Measurements from ENCODE around the gene SMAP2. TPM values are rescaled to one million over a fixed set of nuclear protein-coding genes. Genes with fewer than 3 reads are reported as not detected.
"Not testable (repeated sequence)": the region's sequence is repeated elsewhere in the genome, so short reads cannot be mapped to it uniquely, and the experiment has no call there.

SMAP2 gene
- polyA plus RNA-seq, 3 donors, result 302 to 382 (median 359) TPM

DNA sequence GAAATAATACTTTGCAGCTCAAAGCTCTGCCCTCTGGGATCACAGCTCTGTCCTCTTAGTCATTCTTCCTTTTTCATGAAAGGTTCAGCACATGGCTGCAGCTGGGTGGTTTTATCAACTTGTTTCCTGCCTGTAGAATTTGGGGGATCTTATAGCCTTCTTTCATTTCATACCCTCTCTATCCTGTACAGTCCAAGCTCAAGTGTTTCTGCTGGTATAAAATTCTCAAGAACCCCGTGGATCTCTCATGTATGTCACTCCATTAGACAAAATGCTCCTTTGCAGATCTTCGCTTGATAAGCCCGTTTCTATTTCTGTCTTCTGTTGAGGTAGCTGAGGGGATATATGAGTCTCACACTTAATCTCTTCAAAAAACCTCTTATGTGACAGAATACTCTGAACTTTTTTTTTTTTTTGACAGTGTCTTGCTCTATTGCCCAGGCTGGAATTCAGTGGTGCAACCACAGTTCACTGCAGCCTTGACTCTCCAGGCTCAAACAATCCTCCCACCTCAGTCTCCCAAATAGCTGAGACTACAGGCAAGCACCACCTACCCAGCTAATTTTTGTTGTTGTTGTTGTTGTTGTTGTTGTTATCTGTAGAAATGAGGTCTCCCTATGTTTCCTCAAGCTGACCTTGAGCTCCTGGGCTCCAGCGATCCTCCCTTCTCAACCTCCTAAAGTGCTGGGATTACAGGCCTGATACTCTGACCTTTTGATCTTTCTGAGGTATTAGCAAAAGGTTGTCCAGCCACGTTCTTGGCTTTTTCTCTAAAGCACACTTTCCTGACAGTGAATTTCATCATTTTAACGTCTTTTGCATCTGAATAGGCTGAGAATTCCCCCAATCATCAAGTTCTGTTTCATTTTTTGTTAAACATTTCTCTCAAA lies 31.8 kb upstream of the SMAP2 start:
- Histone ChIP-seq H3K9me3 (replicated peaks in 1 of 2; ENCODE audit: control insufficient read depth in 1 of 2, insufficient read depth in 1 of 2, low read length in 2 of 2) (peaks cover 0 to 5% of the 10 kb centered on the region in 2 donors), H4K20me1 (ENCODE audit: insufficient read depth, low read length) (no peaks in the 10 kb centered on the region), H3K4me2 (replicated peaks; ENCODE audit: extremely low read depth, low read length, poor library complexity, severe bottlenecking) (peak overlapping the region; percentile 45), H3K27ac (ENCODE audit: low read depth in 1 of 2, low read length in 2 of 2) (peak overlapping the region; percentile 80 to 93), H2AFZ (ENCODE audit: insufficient read depth, low read depth, low read length, poor library complexity, severe bottlenecking) (no peak overlapping the region), H3K4me1 (ENCODE audit: control insufficient read depth in 1 of 2, insufficient read depth in 2 of 2, low read length in 2 of 2) (peaks cover 73 to 78% of the 10 kb centered on the region in 2 donors), H3K27me3 (ENCODE audit: control insufficient read depth in 2 of 2, insufficient read depth in 2 of 2, low read length in 2 of 2) (no peaks in the 10 kb centered on the region), H3K9ac (ENCODE audit: insufficient read depth, low read length, poor library complexity, severe bottlenecking) (peak overlapping the region; percentile 33), H3K79me2 (ENCODE audit: insufficient read depth, low read length) (peaks cover 23% of the 10 kb centered on the region), H3K36me3 (replicated peaks in 1 of 2; ENCODE audit: control insufficient read depth in 1 of 2, insufficient read depth in 2 of 2, low read length in 2 of 2) (no peaks in the 10 kb centered on the region), H3K4me3 (replicated peaks in 1 of 3; ENCODE audit: low read depth in 2 of 3, low read length in 3 of 3) (peak overlapping the region in 1 of 3 experiments; percentile 75)
- Mint-ChIP-seq H3K36me3 (peaks cover 6 to 10% of the 10 kb centered on the region in 2 donors), H3K9me3 (peaks cover 5 to 13% (median 7%) of the 10 kb centered on the region in 7 donors), H3K4me1 (peaks cover 76% of the 10 kb centered on the region), H3K4me3 (peak overlapping the region; percentile 51 to 75), H3K27me3 (ENCODE audit: low read depth in 3 of 3) (peaks cover 0 to 13% (median 1%) of the 10 kb centered on the region in 3 donors), H3K27ac (peak overlapping the region; percentile 91 to 98 (median 96))
- DNase-seq, result peak; percentile 50 to 73 (median 71)
- intact Hi-C loops (cut with micrococcal nuclease), result loop anchor here (5.0 kb wide), 3 partner anchors 51 to 244 kb away; partner anchors contain the start of gene PPT1 (in 1 of the 2)
- TF ChIP-seq, protein P1, sequence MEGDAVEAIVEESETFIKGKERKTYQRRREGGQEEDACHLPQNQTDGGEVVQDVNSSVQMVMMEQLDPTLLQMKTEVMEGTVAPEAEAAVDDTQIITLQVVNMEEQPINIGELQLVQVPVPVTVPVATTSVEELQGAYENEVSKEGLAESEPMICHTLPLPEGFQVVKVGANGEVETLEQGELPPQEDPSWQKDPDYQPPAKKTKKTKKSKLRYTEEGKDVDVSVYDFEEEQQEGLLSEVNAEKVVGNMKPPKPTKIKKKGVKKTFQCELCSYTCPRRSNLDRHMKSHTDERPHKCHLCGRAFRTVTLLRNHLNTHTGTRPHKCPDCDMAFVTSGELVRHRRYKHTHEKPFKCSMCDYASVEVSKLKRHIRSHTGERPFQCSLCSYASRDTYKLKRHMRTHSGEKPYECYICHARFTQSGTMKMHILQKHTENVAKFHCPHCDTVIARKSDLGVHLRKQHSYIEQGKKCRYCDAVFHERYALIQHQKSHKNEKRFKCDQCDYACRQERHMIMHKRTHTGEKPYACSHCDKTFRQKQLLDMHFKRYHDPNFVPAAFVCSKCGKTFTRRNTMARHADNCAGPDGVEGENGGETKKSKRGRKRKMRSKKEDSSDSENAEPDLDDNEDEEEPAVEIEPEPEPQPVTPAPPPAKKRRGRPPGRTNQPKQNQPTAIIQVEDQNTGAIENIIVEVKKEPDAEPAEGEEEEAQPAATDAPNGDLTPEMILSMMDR (IDR thresholded peaks at IDR 0.05), result no peak
- 0% methylated on average over 2 of the region's 6 CpGs for WGBS (ENCODE audit: insufficient coverage)

DNA sequence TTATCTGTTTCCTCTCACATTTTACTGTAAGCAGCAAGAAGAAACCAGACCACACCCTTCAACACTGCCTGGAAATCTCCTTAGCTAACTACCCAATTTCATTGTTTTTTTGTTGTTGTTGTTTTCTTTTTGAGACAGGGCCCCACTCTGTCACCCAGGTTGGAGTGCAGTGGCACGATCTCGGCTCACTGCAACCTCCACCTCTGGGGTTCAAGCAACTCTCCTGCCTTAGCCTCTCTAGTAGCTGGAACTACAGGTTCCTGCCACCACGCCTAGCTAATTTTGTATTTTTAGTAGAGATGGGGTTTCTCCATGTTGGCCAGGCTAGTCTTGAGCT lies 31.2 kb upstream of the SMAP2 start:
- not testable (repeated sequence) for H3K27me3 ChIP-seq (ENCODE audit: control insufficient read depth in 2 of 2, insufficient read depth in 2 of 2, low read length in 2 of 2); DNase-seq; H3K36me3 Mint-ChIP-seq; H2AFZ ChIP-seq (ENCODE audit: insufficient read depth, low read depth, low read length, poor library complexity, severe bottlenecking); H4K20me1 ChIP-seq (ENCODE audit: insufficient read depth, low read length); H3K36me3 ChIP-seq (replicated peaks in 1 of 2; ENCODE audit: control insufficient read depth in 1 of 2, insufficient read depth in 2 of 2, low read length in 2 of 2); H3K9me3 ChIP-seq (replicated peaks in 1 of 2; ENCODE audit: control insufficient read depth in 1 of 2, insufficient read depth in 1 of 2, low read length in 2 of 2)
- Mint-ChIP-seq H3K4me3 (peak overlapping the region; percentile 51 to 75), H3K27me3 (ENCODE audit: low read depth in 3 of 3) (peaks cover 0 to 13% (median 1%) of the 10 kb centered on the region in 3 donors), H3K27ac (peak overlapping the region; percentile 91 to 98 (median 96)), H3K4me1 (peaks cover 78% of the 10 kb centered on the region), H3K9me3 (peaks cover 5 to 13% (median 7%) of the 10 kb centered on the region in 7 donors)
- peak overlapping the region; percentile 33 for H3K9ac ChIP-seq (ENCODE audit: insufficient read depth, low read length, poor library complexity, severe bottlenecking)
- H3K27ac ChIP-seq (ENCODE audit: low read depth in 1 of 2, low read length in 2 of 2), result peak overlapping the region; percentile 80 to 93
- WGBS (ENCODE audit: insufficient coverage), result no CpG with 5 or more reads among the region's 3 CpGs
- H3K79me2 ChIP-seq (ENCODE audit: insufficient read depth, low read length), result peaks cover 25% of the 10 kb centered on the region
- intact Hi-C loops (cut with micrococcal nuclease), result loop anchor here (5.0 kb wide), 3 partner anchors 50 to 245 kb away; partner anchors contain the start of gene PPT1 (in 1 of the 2)
- H3K4me2 ChIP-seq (replicated peaks; ENCODE audit: extremely low read depth, low read length, poor library complexity, severe bottlenecking), result peak overlapping the region; percentile 45
- peak overlapping the region in 1 of 3 experiments; percentile 75 for H3K4me3 ChIP-seq (replicated peaks in 1 of 3; ENCODE audit: low read depth in 2 of 3, low read length in 3 of 3)
- peaks cover 76 to 82% of the 10 kb centered on the region in 2 donors for H3K4me1 ChIP-seq (ENCODE audit: control insufficient read depth in 1 of 2, insufficient read depth in 2 of 2, low read length in 2 of 2)

Measured in CD14-positive monocyte (primary cell).